GM21381 (cell line): Measurements from ENCODE around the gene QSOX2.

Experiments
- ATAC-seq: cut with Tn5 transposase; IDR thresholded peaks from one replicate; pipeline ENCODE4 v1.9.1; 2021; ENCODE audit warnings: mild to moderate bottlenecking, moderate library complexity; ENCODE audit not compliant: unreplicated experiment

Gene QSOX2

DNA sequence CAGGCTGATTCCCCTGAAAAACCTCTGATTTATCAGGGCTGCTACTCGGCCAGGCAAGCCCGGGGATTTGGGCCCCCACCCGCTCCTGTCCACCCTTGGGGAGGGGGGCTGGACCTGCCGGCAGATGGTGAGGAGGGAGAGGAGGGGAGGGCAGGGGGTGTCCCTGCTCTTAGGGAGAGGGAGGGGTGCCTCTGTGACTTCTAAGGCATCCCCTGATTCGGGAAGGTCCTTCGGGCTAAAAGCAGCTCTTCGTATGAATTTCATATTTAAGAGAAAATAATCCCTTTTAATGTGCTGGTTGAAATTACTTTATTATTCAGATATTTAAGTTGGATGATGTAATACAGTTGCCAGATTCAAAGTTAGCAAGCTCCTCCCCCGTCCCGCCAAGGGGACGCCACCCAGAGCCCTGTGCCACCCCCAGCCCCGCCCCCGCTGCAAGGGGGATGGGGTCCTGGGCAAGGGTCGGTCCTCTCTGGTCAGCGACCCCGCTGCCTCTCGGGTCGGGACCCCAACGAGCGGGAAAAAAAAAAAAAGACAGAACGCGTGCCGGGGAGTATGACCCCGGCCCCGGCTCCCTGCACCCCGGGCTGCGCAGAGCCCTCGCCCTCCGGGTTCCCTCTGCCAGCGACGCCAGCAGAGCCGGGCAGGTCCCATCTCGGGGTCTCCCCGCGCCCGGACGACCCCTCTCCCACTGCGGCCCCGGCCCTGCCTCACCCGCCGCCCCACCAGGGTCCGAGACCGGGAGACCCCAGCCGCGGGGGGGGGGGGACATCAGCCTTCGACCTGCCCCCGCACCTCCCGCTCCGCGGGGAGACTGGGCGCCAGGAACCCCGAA lies 53.1 kb downstream of the QSOX2 start:
- no peak for ATAC-seq

DNA sequence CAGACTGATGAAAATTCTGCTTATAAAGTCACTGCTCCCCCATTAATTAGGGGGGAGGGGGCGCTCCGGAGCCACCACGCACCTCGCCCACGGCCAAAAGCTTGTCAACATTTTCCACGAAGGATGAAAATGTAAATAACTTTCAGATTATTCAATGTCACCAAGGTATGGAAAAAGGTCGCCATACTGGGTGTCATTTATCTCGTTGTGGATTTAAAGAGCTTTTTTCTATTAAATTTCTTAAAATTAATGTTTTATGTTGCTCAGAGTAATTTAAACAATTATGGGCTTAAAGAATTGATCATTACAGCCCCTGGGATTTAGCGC lies 53.7 kb downstream of the QSOX2 start:
- no peak for ATAC-seq

DNA sequence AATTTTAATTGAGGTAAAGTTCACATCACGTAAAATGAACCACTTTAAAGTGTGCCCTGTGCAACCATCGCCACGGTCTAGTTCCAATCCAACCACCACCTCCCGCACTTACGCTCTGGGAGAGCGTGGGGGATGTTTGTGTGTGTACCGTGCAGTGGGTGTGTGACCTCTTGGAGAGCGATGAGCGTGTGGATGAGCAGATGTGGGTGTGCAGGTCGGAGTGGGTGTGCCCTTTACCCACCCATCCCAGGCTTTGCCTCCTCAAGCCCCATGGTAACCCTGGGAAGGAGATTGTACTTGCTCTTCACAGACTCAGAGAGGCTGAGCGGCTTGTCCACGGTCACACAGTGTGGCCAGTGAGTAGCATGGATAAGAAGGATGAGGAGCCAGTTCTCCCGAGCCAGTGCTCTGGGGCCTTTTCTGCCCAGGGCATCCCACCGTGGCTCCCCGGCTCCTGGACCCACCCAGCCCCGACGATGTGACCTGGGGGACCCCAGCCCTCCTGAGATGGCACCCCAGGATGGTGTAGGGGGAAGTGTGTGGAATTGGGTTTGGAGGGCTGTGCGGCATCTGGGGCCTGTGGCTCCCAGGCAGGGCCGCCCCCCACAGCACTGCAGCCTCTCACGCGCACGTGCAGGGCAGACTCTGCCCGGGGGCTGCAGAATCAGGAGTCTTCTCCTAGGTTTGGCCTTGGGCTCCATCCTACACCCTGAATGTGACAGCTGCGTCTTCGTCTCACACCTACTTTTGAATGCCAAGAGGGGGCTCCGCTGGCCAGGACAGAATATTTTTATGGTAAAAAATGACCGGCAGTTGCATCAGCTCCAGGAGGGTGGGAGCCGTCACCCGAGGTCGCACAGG lies 54.3 kb downstream of the QSOX2 start:
- no peak for ATAC-seq

DNA sequence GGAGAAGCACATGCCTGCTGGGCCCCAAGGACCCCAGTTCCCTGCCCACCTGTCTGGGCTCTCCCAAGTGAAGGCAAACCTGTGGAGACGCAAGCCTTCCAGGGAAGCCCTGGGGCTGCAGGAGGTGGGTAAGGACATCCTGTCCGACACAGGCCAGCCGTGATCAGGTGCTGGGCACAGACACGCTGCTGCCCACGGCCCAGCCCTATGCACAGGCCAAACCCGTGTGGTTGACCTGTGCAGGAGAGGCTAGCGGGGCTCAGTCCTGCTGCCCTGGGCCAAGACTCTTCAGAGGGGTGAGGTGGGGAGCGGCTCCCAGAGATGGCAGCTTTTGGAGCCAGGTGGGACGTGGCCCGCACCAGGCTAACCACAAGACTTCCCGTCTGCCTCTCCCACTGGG lies 55.0 kb downstream of the QSOX2 start:
- no peak for ATAC-seq

DNA sequence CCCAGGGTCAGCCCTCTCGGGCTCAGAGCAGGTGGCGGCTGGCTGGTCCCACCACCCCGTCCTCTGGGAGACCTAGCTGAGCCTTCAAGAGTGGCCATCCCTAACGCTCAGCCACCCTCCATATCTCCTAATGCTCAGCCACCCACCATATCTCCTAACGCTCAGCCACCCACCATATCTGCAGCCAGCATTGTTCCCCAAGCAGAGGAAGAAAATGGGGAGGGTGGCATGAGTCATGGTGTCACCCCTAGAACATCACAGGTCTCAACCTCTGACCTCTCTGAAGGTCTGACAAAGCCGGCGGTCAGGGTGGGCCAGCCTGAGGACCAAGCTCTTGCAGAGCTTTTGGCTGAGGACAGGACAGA lies 55.4 kb downstream of the QSOX2 start:
- ATAC-seq, result no peak

DNA sequence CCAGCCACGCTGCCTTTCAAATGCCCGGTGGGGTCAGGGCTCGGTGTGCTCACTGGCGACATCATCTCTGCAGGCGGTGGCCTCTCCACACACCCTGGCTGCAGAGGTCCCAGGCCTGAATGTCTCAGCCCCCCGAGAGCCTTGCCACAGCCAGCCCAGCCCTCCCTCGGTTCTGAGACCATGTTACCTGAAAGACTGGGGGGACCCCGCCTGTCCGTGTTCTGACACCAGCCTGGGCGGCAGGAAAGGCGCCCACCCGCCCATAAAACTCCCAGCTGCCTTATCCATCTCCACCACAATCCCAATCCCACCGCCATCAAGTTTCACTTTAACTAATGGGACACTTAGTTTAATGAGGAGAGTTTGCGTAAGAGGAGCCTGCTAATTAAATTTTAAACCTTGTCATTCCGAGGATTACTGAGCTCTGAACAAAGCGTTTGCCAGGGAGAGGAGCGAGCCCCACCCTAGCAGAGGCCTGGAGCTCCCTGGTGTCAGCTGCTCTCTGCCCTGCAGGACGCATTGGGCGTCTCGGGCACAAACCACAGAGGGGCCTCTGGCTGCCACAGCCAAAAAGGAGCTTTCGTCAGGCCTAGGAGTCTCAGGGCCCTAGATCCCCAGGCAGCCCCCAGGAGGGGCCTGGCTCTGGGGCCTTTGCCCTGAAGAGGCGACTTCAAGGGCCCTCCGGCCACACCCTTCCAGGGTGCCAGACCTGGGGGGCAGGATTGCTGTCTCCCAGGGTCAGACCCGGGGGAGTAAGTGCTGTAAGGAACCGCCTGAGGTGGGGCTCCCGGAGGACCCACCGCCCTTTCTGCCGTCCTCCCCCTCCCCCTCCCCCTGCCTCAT lies 56.0 kb downstream of the QSOX2 start:
- no peak for ATAC-seq

DNA sequence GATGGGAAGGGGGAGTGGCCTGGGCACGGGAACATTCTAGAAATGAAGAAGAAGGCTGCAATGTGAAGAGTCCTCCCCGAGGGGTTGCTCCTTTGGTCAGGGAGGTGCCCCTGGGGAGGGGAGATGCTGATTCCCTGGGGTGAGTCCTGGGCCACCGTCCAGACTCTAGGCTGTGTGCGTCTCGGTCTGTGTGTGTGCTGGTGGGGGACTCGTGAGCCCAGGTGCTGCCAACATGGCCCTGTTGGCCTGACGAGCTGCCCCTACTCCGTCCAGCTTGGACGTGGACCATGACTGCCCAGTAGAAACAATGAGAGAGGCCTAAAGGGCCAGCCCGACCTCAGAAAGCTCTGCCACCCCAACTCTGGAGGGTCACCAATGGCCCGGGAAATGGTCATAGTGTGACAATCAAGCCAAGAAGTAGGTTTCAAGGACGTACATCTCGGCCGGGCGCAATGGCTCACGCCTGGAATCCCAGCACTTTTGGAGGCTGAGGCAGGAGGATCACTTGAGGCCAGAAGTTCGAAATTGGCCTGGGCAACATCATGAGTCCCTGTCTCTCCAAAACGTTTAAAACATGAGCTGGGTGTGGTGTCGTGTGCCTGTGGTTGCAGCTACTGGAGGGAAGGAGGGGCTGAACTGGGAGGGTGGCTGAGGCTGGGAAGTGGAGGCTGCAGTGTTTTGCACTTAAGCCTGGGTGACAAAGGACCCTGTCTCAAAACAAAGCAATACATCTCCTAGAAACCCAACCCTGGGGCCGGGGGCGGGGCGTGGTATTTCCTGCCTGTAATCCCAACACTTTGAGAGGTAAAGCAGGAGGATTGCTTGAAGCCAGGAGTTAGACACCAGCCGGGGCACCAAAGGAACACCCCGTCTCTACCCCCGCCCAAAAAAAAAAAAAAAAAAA lies 57.7 kb downstream of the QSOX2 start:
- ATAC-seq, result no peak

DNA sequence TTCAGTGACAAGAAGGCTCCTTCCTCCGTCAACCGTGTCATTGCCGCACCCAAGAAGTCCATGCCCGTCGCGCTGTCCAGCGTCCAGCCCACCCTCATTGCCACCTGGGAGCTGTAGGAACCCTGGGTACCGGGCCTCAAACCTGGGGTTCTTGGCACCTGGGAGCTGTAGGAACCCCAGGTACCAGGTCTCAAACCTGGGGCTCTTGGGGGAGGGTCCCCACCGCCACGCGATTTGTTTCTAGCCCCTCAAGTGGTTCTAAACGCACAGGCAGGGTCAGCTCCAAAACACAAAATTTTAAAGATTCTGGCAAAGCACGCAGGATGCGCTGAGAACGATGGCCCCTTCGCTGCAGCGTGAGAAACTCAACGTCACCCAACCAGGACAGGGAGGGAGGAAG lies 58.4 kb downstream of the QSOX2 start:
- no peak for ATAC-seq

DNA sequence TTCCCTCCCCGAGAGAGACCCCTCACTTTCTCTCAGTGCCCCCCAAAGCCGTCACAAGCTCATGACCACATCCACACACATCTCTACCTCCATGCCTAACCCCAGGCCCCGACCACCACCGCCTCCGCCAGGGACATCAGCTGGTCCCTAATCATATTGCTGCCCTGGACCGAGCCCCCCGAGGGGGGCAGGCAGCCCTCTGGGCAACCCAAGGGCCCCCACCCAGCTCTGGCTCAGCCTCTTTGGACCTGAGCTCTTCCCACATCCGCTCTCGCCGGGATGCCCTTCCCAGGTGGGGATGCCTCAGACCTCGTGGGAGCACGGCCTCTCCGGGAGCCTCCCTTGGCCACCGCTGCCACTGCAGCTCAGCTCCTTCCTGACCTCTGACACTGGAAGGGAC lies 59.2 kb downstream of the QSOX2 start:
- no peak for ATAC-seq

DNA sequence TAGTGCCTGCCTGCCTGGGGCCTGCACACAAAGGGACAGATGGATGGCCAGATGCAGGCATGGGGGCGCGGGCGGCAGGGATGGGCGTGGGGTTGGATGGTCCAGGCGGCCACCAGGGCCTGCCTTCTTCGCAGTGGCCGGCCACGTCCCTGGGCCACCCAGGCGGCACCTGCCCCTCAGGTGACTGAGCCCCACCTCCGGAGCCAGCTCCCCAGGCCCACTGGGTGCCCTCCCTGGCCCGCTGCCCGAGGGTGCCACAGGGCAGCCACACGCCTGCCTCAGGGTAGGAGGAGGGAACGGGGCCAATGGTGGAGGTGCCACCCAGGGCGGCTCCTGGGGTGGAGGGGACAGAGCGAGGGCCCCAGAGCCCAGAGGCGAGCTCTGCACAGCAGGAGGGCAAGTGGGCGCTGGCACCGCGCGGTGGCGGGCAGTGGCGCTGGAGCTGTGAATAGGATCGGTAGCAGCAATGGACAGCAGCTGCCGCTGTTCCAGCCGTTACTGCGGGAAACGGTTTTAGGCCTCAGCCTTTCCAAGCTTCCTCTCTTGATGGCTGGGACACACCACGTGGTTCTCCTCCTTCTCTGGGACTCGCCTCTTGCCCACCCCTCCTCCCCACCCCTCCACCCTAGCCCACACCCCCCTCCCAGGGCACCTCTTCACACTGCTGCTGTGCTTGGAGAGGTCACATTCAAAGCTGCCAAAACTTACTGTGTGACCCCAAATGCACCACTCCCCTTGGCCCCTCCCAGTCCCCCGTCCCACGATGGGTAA lies 59.8 kb downstream of the QSOX2 start:
- no peak for ATAC-seq

DNA sequence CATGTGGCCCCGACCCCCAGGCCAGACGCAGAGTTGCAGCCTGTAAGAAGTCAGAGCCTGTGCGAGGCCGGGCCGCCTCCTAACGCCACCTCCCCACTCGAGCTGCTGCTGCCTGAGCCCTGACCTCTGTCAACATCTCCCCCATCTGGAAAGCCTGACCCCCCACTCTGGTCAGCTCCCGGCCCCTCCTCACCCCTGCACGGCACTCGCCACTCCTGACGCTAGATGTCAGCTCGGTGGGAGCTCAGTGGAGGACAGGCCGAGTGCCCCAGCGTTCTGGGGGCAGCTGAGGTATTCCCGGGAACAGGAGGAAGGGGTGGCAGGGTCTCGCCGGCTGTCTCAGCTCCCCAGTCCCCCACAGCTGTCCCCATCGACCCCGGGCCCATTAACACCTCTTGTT lies 60.5 kb downstream of the QSOX2 start:
- no peak for ATAC-seq

DNA sequence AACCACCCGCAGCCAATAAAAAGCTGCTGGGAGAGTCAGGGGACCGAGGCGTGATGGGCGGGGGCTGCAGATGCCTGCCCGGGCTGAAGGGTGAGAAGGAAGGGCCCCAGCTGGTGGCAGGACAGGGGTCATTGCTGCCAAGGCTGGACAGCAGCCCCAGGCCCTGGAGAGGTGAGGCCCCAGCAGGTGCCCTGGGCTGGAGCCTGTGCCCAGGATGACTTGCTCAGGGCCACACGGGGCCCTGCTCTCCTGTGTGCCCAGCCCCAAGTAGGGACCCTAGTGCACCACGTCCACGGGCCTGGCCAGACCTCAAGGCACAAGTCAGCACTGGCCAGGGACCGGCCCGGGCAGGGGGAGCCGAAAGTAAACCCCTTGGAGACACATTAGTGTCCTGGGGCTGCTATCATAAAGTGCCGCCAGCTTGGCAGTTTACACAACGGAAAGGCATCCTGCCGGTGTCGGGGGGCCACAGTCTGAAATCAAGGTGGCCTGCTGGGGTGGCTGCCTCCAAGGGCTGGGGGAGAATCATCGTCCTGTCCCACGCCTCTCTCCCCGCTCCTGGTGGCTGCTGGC lies 62.7 kb downstream of the QSOX2 start:
- no peak for ATAC-seq

DNA sequence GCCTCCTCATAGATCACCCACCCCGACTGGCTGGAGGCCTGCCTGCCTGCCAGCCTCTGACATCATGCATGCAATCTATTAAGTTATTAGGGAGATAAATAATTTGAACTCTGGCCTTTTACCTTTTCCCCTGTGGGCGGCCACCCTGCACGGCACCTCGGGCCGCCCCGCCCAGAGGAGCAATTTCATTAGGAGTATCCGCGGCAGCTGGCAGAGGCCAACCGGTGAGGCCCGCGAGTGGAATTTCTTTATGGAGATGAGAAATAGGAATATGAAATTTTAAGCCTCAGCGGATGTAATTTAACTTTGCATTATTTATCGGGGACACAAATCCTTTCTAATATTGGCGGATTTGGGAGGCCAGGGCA lies 63.2 kb downstream of the QSOX2 start:
- no peak for ATAC-seq

DNA sequence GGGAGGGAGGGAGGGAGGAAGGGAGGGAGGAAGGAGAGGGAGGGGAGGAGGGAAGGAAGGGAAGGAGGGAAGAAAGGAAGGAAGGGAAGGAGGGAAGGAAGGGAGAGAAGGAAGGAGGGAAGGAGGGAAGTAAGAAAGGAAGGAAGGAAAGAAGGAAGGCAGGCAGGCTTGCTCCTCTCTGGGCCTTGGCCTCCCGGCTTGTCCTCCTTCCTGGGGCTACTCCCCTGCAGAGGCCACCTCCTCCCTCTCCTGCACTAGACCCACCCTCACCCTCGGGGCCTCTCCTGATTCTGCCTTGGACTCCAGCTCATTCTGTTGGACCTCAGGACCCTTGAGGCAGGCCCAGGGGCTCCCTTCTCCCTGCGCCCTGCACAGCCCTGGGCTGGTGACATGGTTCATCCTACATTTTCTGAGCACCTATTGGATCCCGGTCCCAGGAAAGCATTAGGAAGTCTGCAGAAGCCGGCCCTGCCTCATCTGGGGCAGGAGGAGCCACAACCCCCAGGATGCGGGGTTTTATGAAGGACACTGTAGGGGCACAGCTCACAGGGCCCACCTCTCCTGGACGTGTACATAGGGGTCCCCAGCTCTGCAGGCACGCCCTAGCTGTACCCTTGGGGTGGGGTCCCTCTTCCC lies 63.7 kb downstream of the QSOX2 start:
- no peak for ATAC-seq

DNA sequence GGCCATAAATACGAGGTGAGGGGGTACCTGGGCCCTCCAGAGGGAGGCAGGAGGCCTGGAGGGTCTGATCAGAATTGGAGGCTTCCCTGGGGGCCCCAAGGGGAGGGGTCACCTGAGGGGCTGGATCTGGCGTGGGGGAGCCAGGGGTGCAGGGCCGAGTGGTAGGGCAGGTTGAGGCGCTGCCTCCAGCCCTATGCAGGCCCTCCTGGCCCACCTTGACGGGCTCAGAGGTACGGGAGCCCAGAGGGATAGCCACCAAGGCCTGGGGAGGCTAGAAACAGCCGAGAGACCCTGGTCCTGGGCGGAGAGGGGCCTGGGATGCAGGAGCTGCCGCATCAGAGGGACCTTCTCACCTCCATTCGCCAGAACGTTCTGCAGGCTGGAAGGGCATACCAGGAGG lies 65.0 kb downstream of the QSOX2 start:
- no peak for ATAC-seq

DNA sequence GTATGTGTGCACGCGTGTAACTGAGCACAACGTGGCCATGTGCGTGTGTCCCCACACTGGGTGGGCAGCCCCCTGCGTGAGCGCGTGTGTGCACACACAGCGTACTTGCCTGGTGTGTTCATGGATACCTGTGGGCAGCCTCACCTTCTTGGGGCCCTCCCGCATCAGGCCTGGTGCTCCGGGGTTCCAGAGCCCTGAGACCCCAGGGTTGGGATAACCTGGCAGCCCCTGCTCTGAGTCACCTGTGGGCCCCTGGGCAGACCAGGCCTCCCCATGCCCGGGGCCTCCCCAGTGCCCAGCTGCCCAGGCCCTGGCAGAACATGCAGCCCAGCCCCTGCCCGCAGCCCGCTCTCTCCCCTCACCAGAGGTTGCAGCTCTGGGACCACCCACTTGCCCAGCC lies 65.9 kb downstream of the QSOX2 start:
- no peak for ATAC-seq

DNA sequence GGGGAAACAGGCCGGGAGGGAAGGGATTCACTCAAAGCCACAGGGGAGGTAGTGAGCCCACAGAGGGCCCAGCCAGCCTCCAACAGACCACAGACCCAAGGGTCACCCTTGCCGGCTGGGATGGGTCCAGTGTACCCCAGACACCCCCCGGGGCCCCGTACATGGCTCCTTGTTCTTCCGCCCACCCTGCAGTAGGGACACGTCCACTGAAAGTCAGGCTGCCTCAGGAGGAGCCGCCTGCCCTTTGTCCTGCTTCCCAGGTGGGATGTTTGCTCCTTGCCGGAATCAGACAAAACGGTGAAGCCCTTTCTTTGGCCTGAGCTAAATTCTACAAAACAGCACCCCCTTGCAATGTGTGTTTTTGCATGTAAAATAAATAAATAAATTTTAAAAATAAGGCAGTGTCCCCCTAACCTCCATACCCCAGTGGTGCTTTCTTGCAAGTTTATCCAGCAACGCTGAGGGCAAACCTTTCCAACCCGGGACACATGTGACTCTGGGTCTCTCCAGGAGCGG lies 66.5 kb downstream of the QSOX2 start:
- no peak for ATAC-seq

DNA sequence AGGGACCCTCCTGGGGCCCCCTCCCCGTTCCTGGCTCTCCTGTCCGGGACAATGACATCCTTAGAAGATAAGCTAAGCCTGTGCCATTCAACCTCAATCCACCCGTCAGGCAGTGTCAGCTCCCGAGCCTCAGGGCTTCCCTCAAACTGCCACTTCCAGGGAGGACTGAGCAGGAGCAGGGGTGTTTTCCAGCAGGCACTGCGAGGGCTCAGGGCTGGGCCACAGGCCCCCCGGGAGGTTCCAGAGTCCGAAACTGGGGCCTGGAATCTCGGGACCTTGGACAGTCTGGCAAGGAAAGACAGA lies 66.9 kb downstream of the QSOX2 start:
- ATAC-seq, result no peak
